GM12864 (cell line): ENCODE data around the gene ZNF699.
"Not testable (repeated sequence)": the region's sequence is repeated elsewhere in the genome, so short reads cannot be mapped to it uniquely, and the experiment has no call there.

Source experiments
- DNase-seq: peaks from one replicate; pipeline ENCODE4 v3.0.0-alpha.2; 2011; ENCODE audit warnings: low read depth
- H3K4me3 ChIP-seq: 2 replicates; pipeline ENCODE4 v1.5.1; 2011; ENCODE audit warnings: mild to moderate bottlenecking, low read depth, low read length, control low read depth
- CTCF ChIP-seq: IDR thresholded peaks from 2 replicates; pipeline ENCODE4 v1.5.1; 2011; ENCODE audit warnings: low read depth, mild to moderate bottlenecking, moderate library complexity, low read length, control low read depth, inconsistent platforms; ENCODE audit errors: missing control alignments

ZNF699 gene

GRCh38 chr19:9289231-9289884 is 20.3 kb downstream of the ZNF699 start:
- no peak overlapping the region for H3K4me3 ChIP-seq
- no peak for DNase-seq
- no peak for TF ChIP-seq CTCF

GRCh38 chr19:9283485-9283884 is 26.2 kb downstream of the ZNF699 start:
- not testable (repeated sequence) for H3K4me3 ChIP-seq, DNase-seq

- no peak for DNase-seq
- no peak for TF ChIP-seq CTCF
- H3K4me3 ChIP-seq, result no peak overlapping the region
Measured at GRCh38 chr19:9251236-9251635, 58.4 kb downstream of the ZNF699 start.

GRCh38 chr19:9250630-9251029 is 59.0 kb downstream of the ZNF699 start, which contains the start of gene OR7E24:
TSS of gene OR7E24 (plus strand) at chr19:9250930. CDS start at chr19:9251044, 114 bp downstream.
- H3K4me3 ChIP-seq, result no peak within 1 kb of the TSS
- no peak for DNase-seq
- TF ChIP-seq CTCF, result no peak
